DND-41 (cell line): ENCODE data around the gene OMP.

ENCODE experiments used
- ATAC-seq: fragments of 200-7000 bp; cut with Tn5 transposase; 3 replicates; pipeline ENCODE4 v1.9.1; 2021; ENCODE audit warnings: low read depth; ENCODE audit not compliant: insufficient read depth
- DNase-seq: peaks from one replicate; pipeline ENCODE4 v3.0.0-alpha.2; 2020
- H2AFZ ChIP-seq: 2 replicates; pipeline ENCODE4 v1.6.0; 2012; ENCODE audit warnings: low read depth, low read length
- H3K27ac ChIP-seq: 2 replicates; pipeline ENCODE4 v1.5.1; 2012; ENCODE audit warnings: low read length, inconsistent platforms
- H3K27me3 ChIP-seq: fragments of 200-600 bp; sonication (generic); 2 replicates; pipeline ENCODE4 v1.6.0; 2012; ENCODE audit warnings: low read length, mild to moderate bottlenecking, inconsistent platforms; ENCODE audit not compliant: insufficient read depth, poor library complexity
- H3K36me3 ChIP-seq: 2 replicates; pipeline ENCODE4 v1.5.1; 2012; ENCODE audit warnings: low read length, inconsistent platforms; ENCODE audit not compliant: insufficient read depth
- H3K4me1 ChIP-seq: 2 replicates; pipeline ENCODE4 v1.5.1; 2012; ENCODE audit warnings: mild to moderate bottlenecking, low read length; ENCODE audit not compliant: insufficient read depth
- H3K4me2 ChIP-seq: 2 replicates; pipeline ENCODE4 v1.6.0; 2012; ENCODE audit warnings: mild to moderate bottlenecking, moderate library complexity, low read length, inconsistent platforms; ENCODE audit not compliant: insufficient read depth
- H3K4me3 ChIP-seq, 2 experiments: fragments of 200-600 bp in 1 of 2; shearing (Covaris generic) in 1 of 2; 2 replicates each; pipeline ENCODE4 v1.5.1; 2012 to 2016; ENCODE audit warnings: inconsistent platforms in 2 of 2, low read length in 2 of 2, mild to moderate bottlenecking in 2 of 2, low read depth in 1 of 2, moderate library complexity in 1 of 2
- H3K79me2 ChIP-seq: 2 replicates; pipeline ENCODE4 v1.6.0; 2012; ENCODE audit warnings: low read length, inconsistent platforms; ENCODE audit not compliant: insufficient read depth
- H3K9ac ChIP-seq: 2 replicates; pipeline ENCODE4 v1.6.0; 2012; ENCODE audit warnings: low read depth, mild to moderate bottlenecking, inconsistent platforms, low read length, moderate library complexity
- H3K9me3 ChIP-seq: 2 replicates; pipeline ENCODE4 v1.5.1; 2012; ENCODE audit warnings: low read length, moderate library complexity, mild to moderate bottlenecking, inconsistent platforms; ENCODE audit not compliant: insufficient read depth, severe bottlenecking
- H4K20me1 ChIP-seq: 2 replicates; pipeline ENCODE4 v1.6.0; 2012; ENCODE audit warnings: low read length; ENCODE audit not compliant: insufficient read depth
- CTCF ChIP-seq: IDR thresholded peaks from 2 replicates; pipeline ENCODE4 v1.5.1; 2012; ENCODE audit warnings: borderline replicate concordance, low read length, moderate library complexity, mild to moderate bottlenecking; ENCODE audit not compliant: poor library complexity, severe bottlenecking; ENCODE audit errors: extremely low read depth
- EZH2 ChIP-seq: IDR thresholded peaks from 3 replicates; pipeline ENCODE4 v1.6.1; 2012; ENCODE audit warnings: borderline replicate concordance, low read depth, mild to moderate bottlenecking, moderate library complexity, low read length, inconsistent platforms; ENCODE audit not compliant: severe bottlenecking

Gene OMP

GRCh38 chr11:77141475-77141874, 38.8 kb downstream of the OMP start:
- H4K20me1 ChIP-seq, result no peaks in the 10 kb centered on the region
- H2AFZ ChIP-seq, result no peak overlapping the region
- no peak overlapping the region for H3K4me2 ChIP-seq
- no peak overlapping the region for H3K4me3 ChIP-seq
- H3K27me3 ChIP-seq, result no peaks in the 10 kb centered on the region
- H3K9me3 ChIP-seq, result no peaks in the 10 kb centered on the region
- TF ChIP-seq EZH2 (no peak), CTCF (no peak)
- H3K9ac ChIP-seq, result no peak overlapping the region
- H3K27ac ChIP-seq, result no peak overlapping the region
- H3K4me1 ChIP-seq, result peaks cover 20% of the 10 kb centered on the region
- no peak for DNase-seq
- no peaks in the 10 kb centered on the region for H3K79me2 ChIP-seq
- H3K36me3 ChIP-seq, result no peaks in the 10 kb centered on the region
- ATAC-seq, result no peak

GRCh38 chr11:77142091-77142975, 39.7 kb downstream of the OMP start:
- no peaks in the 10 kb centered on the region for H3K27me3 ChIP-seq
- no peaks in the 10 kb centered on the region for H3K9me3 ChIP-seq
- no peaks in the 10 kb centered on the region for H3K36me3 ChIP-seq
- peaks cover 20% of the 10 kb centered on the region for H3K4me1 ChIP-seq
- peak; percentile 53 for DNase-seq
- H3K79me2 ChIP-seq, result no peaks in the 10 kb centered on the region
- 0 out of 2 replicates have a peak overlapping the region, but pooled peaks have one; percentile 16 for H3K27ac ChIP-seq
- no peak overlapping the region for H3K9ac ChIP-seq
- no peak overlapping the region for H3K4me2 ChIP-seq
- TF ChIP-seq EZH2, result no peak
- TF ChIP-seq CTCF, result no peak
- H3K4me3 ChIP-seq, result no peak overlapping the region
- no peak overlapping the region for H2AFZ ChIP-seq
- no peaks in the 10 kb centered on the region for H4K20me1 ChIP-seq
- ATAC-seq, result peak; percentile 91

- no peak overlapping the region for H3K27ac ChIP-seq
- peaks cover 20% of the 10 kb centered on the region for H3K4me1 ChIP-seq
- H3K36me3 ChIP-seq, result no peaks in the 10 kb centered on the region
- H3K9me3 ChIP-seq, result no peaks in the 10 kb centered on the region
- H2AFZ ChIP-seq, result no peak overlapping the region
- H3K4me3 ChIP-seq, result no peak overlapping the region
- no peaks in the 10 kb centered on the region for H3K27me3 ChIP-seq
- TF ChIP-seq EZH2 (no peak), CTCF (no peak)
- H3K9ac ChIP-seq, result no peak overlapping the region
- no peak for ATAC-seq
- no peak for DNase-seq
- no peaks in the 10 kb centered on the region for H3K79me2 ChIP-seq
- no peaks in the 10 kb centered on the region for H4K20me1 ChIP-seq
- no peak overlapping the region for H3K4me2 ChIP-seq
Observed at GRCh38 chr11:77143405-77144020, 40.9 kb downstream of the OMP start.
